NCI-H2196 treated with DMSO at 0.1 percent for 48 hours (cell line): ENCODE results near the gene MACROD2.

Experiments
- DNase-seq: peaks from one replicate; lab custom pipeline; 2025; ENCODE audit not compliant: unreplicated experiment; lab: John Stamatoyannopoulos, UW

MACROD2 gene

DNA sequence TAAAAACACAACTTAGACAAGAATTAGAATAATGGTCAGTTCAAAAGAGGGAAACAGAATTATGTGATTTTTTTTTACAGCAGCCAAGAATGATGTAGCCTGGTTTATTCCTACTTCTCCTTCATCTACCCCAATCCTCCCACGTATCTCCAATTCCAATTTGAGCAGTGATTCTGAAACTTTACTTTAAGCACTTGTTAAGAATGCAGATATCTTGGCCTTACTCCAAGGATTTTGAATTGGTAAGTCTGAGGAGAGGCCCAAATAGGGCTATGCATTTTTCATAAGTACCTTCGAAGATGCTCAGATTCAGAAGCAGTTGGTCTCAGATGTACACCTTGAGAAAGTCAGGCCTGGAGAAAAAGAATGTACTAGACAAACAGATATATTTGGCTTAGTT, 575.5 kb downstream of the MACROD2 start:
- no peak for DNase-seq

DNA sequence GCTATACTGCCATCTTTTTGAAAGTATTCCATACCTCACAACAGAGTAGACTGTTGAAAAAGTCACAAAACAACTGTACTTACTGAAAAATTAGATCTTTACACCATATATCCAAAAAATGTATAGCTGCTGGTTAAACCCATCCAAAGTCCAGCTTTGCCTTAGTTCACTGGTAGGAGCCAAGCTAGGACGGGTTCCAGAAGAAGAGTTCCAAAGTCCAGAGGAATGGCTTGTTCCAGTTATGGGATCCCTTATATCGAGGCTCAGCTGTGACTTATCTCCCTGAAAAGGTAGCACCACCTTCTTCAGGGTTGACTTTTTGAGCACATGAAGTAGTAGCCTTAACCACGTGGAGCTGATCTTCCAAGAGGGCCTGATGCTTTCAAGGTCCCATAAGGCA, 578.4 kb downstream of the MACROD2 start:
- no peak for DNase-seq

DNA sequence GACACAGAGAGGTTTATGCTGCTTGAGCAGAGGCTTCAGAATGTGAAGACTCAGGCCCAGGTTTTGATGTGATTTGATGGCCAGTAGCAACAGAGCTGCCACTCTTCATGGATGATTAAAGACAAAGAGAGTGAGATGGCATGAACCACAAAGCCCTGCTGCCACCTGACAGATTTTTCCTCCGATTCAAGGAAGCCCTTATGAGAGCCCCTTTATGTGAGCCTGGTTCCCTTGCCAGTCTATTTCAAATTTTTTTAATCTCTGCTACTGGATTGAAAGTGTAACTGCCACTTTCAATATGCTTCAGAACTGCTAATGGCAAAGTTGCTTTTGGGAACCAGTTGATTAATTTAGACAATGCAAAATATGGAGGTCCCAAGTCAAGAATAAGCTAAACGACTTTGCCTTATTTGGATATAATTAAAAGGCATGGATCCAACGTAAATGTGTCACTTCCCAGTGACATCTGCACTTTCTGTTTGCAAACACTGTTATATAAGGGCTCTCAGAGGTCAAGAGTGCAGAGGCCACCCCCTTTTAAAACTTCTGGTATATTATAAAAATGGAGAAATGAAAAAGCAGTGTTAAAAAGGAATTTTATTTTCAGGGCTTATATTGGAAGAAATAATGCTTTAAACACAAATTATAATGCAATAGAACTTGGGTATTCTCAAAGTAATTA, 581.0 kb downstream of the MACROD2 start:
- DNase-seq: no peak

DNA sequence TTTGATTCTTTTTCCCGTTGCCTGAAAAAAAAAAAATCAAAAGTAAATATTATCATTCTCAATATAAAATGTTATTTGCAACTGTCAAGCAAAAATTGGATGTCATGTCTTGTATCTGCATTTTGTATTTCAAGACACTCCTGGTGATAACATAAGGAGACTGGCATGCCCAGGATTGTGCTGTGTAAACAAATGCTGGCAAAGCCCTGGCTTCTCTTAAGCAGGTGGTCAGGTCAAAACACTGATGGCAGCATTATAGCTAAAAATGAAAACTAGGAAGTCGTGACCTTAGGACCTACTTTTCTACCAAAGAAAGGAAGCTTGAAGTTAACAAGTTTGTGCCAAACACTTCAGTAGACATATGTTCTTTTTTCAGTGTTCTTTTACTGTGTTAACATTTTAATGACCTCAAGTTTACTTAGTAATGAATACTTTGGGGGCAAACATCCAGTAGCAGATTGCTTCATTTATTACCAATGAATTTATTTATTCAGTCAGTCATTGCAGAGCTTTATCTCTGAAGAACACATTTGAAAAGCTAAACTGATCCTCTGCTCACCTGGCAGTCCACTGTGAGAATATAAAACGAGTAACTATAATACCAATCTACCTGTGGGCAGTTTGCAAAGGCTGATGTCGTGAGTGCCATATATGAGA, 585.2 kb downstream of the MACROD2 start:
- peak; percentile 88 for DNase-seq

DNA sequence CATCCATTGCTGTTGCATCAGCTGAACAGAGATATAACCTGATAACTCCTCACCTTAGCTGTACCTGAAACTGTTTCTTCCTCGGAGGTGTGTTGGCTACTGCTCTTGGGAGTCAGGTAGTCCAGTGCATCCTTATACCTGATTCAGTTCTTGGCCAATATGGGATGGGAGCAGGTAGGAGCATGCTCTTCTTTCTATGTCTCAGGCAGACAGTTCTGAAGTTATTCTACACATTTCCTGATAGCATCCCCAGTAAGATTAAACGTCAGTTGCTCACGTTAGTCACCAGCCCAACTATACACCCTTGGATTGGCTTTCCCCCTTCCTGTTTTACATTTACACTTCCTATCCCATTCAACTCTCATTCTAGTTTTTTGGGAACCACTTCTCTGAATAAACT, 586.4 kb downstream of the MACROD2 start:
- no peak for DNase-seq

DNA sequence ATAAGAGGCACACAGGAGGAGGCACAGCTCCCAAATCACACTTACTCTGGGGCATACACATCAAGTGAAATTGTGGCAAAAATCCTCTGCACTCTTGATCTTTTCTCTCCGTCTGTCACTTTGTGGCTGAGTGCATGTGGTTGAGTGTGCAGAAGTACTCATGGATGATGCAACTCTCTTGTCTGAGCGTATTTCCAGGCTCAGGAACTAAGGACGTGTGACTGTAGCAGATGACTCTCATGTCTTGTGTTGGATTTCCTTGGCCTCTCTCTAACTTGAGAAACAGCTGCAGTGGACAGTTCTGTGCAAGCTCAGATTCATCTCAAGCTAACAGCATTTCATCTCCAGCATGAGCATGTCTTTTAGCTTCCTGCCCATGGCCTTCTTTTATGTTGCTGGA, 587.5 kb downstream of the MACROD2 start:
- no peak for DNase-seq

DNA sequence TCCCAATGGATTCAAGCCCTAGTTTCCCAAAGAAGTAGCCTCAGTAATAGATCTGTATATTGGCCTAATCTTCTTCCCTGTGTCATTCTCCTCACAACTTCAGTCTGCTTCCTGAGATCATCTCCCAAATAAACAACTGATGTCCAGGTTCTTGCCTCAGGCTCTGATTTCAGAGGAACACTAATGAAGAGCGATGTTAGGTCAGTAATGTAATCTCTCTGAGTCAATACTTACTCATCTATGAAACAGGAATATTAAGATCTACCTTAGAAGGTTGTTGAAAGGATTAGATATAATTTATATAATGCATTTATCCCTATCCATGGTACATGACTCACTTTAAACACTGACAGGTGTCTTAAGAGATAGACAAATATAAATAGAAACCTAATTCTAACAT, 588.1 kb downstream of the MACROD2 start:
- DNase-seq: peak; percentile 66

DNA sequence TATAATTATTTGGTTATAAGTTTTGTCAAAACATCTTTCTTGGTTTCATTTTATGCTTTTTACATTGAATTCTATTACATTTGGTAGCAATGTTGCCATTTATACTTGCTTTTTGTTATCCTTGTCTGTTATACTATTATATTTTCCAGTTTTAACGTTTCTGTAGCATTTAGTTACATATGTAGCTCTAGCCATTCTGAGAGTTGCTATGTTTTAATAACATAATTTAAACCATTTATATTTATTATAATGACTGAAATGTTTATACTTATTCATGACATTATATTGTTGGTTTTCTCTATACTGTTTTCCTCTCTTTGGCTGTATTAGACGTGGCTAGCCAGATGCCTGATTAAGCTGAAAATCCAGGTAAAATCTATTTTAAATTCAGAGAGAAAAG, 594.1 kb downstream of the MACROD2 start:
- DNase-seq: no peak

DNA sequence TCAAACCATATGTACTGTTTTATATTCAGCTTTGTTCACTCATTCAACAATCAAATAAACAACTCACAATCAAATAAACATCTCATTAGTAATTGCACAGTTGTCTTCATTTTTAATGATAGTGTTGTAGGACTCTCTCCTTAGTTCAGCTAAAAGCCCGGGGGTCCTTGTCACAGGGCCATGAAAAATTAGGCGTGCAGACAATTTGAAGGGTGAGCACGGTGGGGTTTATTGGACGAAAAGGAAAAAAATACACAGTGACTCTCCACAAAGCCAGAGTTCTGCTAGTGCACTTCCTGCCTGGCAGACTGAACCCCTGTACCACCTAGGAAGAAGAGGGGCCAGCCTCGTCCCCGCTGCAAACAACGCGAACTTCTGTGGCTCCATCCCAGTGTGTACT, 599.7 kb downstream of the MACROD2 start:
- no peak for DNase-seq

DNA sequence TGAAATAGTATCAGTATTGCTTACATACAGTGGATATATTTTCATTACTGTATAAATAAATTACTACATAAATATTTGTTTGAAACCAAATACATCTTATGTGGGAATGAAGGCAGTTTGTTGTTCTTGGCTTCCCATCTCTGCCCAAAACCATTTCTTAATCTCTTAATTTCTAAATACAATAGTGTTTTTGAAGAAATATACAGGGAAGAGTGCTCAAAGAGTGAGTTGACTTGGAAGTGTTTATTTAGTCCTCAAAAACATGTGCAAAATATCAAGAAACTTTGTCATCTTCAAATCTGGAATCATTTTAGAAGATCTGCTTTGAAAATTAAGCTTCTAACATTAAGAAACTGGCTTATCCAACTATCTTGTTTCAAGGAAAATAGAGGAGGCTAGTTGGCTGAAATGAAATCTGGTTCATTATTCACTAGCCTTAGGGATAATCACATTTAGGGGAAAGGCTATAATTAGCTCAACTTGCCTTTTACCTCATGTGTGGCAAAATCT, 601.9 kb downstream of the MACROD2 start:
- DNase-seq: no peak

DNA sequence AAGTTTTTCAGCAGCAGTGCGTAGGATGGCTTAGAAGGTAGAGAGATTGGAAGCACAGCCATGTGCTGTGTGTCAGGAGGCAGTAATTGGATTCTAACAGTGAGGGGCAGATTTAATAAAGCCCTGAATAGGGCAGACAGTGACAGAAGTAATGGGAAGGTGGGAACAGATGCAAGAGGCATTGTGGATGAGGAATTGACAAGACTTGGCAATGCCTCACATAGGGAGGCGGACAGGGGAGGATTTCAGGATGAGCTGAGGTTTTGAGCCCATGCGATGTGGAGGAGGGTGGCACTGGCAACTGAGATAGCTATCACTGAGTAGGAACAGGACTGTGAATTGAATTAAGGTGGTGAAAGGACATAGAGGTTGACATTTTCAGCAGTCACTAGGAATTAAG, 604.3 kb downstream of the MACROD2 start:
- no peak for DNase-seq

DNA sequence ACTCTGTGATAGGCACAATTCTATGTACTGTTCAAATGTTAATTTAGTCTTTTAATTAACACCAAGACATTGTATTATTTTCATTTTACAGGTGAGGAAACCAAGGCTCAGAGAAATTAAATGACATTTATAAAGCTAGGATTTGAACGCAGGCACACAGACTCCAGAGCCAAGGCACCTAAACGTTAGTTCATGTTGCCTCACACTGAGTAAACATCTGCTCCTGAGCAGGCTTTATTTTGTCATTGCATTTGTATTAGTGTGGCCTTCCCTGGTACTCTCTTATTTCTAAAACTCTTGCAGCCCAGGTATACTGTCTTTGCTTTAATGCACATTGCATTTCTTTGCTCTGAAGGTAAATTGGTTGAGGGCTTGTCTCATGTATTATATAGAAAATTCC, 605.2 kb downstream of the MACROD2 start:
- no peak for DNase-seq

DNA sequence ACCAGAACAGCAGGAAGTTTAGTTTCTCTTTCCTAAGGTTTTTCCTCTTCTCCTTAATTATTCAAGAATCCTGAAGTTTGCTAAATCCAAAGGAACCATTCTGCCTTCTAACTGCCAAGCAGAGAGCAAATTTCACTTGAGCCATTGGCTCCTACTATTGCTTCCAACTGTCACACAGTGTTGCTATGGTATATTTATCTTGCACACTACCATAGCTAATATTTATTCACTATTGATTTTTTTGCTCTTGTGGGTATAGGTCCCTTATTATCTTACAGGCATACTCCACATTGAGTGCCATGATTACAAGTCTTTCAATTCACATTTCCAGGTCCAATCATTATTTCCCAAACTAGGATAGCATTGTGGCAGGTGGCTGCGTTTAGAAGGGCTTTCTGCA, 608.8 kb downstream of the MACROD2 start:
- no peak for DNase-seq

DNA sequence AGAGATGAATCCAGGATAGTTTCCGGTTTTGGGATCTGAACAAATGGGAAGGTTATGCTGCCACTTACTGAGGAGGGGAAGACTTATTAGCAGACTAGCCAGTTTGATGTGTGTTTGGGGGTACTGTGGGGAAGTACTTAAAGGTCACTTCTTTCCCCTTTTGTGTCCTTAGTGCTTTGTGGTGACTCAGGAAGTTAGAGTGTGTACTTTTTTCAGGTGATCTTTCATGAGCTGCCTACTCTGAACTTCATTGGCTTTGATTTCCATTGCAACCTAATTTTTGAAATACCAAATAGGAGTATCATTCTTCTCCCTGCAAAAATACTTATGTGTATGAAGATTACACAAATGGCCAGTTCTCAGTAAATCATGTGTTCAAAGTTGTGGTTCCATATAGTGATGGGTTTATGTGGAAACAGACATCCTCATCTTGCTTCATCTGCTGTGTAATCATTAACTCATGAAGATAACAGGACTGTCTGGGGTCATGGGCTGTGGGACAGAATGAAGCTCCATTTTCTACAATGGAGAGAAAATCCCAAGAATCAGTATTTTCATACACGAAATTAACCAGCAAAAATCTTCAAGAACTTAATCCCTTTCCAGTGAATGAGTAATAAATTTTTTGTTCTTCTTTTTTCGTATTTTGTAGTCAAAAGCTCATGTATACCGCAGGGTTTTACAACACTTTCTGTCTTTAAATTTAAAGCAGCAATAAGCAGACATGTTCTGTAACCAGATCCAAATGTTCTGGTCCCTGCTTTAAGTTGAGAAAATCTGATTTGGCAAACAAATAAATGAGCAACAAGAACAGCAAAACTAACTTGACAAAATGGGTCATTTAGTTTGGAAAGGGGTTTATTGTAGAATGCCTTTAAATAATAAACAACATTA, 614.3 kb downstream of the MACROD2 start:
- DNase-seq: no peak

DNA sequence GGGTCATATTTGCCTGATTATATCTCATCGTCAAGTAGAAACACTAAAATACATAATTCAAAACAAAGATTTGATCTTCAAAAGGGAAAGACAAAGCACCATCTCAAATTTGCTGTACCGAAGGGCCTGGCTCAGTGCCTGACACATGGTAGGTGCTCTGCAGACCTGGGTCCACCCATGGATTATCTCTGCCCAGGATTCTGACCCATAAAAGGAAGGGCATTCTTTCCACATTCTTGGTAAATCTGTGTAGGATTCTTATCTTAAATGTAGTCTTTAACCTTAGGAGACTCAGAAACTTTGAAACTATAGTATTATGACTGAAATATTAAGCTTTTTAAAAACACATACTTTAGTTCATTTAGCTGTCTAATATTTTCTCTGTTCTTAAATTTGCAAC, 616.2 kb downstream of the MACROD2 start:
- DNase-seq: no peak

DNA sequence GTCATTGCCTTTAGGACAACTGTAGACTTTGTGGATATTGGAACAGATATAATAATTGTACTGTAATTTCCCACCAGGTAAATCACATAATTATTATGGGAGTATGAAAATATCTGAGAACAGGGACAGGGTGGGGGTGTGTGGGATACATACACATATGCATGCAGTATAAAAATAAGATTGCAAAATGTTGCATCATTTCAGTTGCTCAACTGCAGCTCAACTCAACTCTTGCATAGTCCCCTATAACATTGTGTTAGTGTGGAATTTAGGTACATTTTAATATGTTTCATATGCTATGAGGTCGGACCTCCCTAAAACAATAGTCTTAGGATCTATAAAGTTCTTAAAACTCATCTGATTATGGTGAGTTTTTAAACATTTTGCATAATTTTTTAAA, 617.1 kb downstream of the MACROD2 start:
- no peak for DNase-seq

DNA sequence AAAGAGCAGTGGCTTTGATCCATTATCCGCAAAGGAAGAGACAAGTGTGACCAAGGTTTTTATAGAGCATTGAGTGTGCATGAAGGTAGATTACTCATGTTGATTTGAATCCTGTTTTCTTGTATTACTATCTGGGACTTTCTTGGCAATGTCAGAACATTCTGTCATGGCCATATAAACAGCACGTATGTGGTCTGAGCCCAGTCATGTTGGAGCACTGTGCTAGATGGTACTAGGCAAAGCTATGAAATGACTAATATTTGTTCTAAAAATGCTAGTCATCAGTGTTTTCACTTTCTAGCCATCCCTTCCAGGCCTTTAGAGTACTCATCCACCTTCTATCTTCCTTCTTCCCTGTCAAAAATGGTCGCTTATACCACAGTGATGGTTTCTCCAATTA, 620.7 kb downstream of the MACROD2 start:
- no peak for DNase-seq

DNA sequence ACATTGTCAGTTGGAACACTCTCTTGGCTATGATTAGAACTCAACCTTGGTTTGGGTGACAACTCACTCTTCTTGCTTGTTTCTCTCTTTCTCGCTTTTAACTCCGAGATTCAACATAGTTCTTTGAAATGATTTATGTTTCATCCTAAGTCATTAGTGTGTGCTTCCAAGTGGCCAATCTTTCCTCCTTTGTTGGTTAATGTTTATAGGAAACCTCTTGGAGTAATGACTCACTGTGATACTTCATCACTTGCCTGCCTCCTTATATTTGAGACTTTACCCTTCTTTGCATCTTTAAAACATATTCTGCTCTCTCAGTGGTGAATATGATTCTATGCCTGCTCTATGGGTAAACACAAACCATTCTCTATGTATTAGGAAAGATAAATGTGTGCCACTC, 621.8 kb downstream of the MACROD2 start:
- DNase-seq: no peak

DNA sequence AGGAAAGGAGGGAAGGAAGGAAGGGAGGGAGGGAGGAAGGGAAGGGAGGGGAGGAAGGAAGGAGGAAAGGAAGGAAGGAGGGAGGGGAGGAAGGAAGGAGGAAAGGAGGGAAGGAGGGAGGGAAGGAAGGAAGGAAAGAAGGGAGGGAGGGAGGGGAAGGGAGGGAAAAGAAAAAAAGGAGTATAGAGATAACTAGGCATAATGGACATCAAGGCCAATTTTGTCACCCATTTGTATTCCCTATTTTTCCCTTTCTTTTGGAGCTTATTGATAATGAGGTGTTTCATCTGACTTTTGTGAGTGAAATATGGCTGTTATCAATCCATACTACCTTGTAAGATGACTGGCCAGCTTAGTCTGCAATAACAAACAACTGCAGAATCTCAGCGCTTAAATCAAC, 624.1 kb downstream of the MACROD2 start:
- no peak for DNase-seq

DNA sequence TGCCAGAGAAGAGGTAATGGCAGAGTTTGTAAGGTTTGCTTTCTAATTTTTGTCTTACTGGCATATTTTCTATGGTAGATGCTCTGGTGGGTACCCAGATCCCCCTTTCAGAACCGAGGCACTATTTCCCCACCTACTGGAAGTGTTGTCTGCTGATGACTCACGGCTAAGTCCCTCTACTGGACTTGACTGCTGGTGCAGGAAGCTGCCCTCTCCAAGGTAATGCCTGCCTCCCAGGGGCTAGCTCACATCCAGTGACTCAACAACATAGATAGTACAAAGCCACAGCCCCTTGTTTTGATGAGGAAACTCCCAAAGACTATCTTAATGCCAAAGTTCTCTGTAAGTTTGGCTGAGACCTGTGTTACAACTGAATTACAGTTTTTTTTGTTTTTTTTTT, 627.5 kb downstream of the MACROD2 start:
- no peak for DNase-seq

DNA sequence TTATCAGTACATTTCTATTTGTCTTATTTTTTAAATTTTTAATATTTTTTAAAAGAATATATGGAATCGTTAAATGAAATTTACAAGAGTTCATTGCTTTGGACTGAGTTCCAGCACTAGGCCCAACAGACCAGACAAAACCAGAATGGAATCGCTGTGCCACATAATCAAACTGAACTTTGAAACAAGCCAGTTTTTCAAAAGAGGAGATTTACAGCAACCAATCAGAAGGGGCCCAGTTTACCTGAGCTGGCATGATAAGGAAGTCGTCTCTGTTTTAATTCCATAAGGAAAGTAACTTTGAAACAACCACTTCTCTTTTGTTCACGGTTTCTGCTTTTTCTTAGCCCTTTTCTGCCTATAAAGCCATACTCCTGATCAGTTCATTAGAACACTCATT, 635.7 kb downstream of the MACROD2 start:
- no peak for DNase-seq

DNA sequence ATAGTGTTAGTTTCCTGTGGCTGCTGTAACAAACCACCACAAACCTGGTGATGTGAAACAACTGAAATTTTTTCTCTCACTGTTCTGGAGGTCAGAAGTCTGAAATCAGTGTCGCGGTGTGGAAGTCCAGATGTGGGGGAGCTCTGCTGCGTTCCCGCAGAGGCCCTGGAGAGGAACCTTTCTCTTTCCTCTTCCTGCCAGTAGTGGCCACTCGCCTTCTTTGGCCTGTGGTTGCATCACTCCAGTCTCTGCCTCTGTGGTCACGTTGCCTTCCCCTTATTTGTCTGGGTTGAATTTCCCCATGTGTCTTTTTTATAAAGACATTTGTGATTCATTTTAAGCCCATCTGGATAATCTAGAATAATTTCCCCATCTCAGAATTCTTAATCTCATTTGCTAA, 637.6 kb downstream of the MACROD2 start:
- no peak for DNase-seq
